ENCODE results near the gene DPH3.

- no peak for TF ChIP-seq POLR2A (IDR thresholded peaks at IDR 0.05; ENCODE audit: low read depth, low read length)
- TF ChIP-seq POLR2AphosphoS5 (IDR thresholded peaks at IDR 0.05; ENCODE audit: low read depth, low read length): no peak
- TF ChIP-seq TAF1 (IDR thresholded peaks at IDR 0.05; ENCODE audit: low read depth, low read length): no peak
- TF ChIP-seq SPI1 (IDR thresholded peaks at IDR 0.05; ENCODE audit: low read depth, low read length): no peak
- no peak for TF ChIP-seq PAX5 (IDR thresholded peaks at IDR 0.05; ENCODE audit: insufficient read depth, low read length, severe bottlenecking)
These were observed 37.2 kb downstream of the DPH3 start for GRCh38 chr3:16227566-16227965.

Measured in GM12891 (cell line).